ENCODE data around the gene ERGIC3.

Gene ERGIC3

GRCh38 chr20:35600176-35600992 is 58.5 kb downstream of the ERGIC3 start:
- no peak for DNase-seq

- DNase-seq: no peak
Measured at GRCh38 chr20:35600993-35601973, 59.4 kb downstream of the ERGIC3 start.

GRCh38 chr20:35601990-35602389 is 60.1 kb downstream of the ERGIC3 start:
- no peak for DNase-seq

- no peak for DNase-seq
Measured at GRCh38 chr20:35602851-35603495, 61.1 kb downstream of the ERGIC3 start.

- no peak for DNase-seq
Measured at GRCh38 chr20:35603695-35604448, 62.0 kb downstream of the ERGIC3 start.

DNA sequence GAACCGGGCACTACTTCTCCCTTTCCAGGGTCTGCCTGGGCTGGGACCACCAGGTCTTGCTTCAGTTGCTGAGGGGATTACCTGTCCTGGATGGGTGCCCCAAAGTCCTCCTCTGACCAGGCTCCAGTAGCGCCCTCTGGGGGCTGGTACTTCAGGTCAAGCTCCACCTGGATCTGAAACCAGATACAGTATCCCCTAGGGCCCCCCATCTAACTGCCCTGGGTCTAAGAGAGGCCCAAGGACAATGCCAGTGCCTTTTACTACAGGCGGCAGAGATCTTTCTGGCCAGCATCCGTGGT is 62.5 kb downstream of the ERGIC3 start:
- DNase-seq: no peak

- DNase-seq: no peak
Measured at GRCh38 chr20:35606127-35606526, 64.2 kb downstream of the ERGIC3 start.

All from NCI-H774 (cell line).